ENCODE measurements around the gene PPIF. TPM values are rescaled to one million over a fixed set of nuclear protein-coding genes. Genes with fewer than 3 reads are reported as not detected.
A peak's percentile ranks its signal among the peaks of the same experiment; 100 is the strongest.

Gene PPIF
- total RNA-seq, 2 donors from 2014 or later, result 30.6 to 69.1 TPM

- H3K27ac ChIP-seq, result no peak overlapping the region
These were observed 46.8 kb downstream of the PPIF start for GRCh38 chr10:79393924-79394610.

GRCh38 chr10:79394664-79395063, 47.4 kb downstream of the PPIF start:
- intact Hi-C loops (cut with DNase I), result no loop called here
- Histone ChIP-seq H3K27me3 (replicated peaks; ENCODE audit: insufficient read depth) (no peaks in the 10 kb centered on the region), H3K4me1 (replicated peaks) (peaks cover 6% of the 10 kb centered on the region), H3K27ac (no peak overlapping the region), H3K36me3 (no peaks in the 10 kb centered on the region), H3K4me3 (no peak overlapping the region), H3K9me3 (no peaks in the 10 kb centered on the region)
- TF ChIP-seq POLR2A (IDR thresholded peaks at IDR 0.05) (no peak), CTCF (IDR thresholded peaks at IDR 0.05) (no peak), POLR2AphosphoS5 (IDR thresholded peaks at IDR 0.05) (no peak)
- DNase-seq (ENCODE audit: low spot score), result no peak
- WGBS, result 91% methylated on average over 5 of the region's 5 CpGs

More at GRCh38 chr10:79393924-79394610, 46.8 kb downstream of the PPIF start:
- Histone ChIP-seq H3K4me1 (replicated peaks) (peaks cover 6% of the 10 kb centered on the region), H3K36me3 (no peaks in the 10 kb centered on the region), H3K9me3 (no peaks in the 10 kb centered on the region), H3K4me3 (no peak overlapping the region), H3K27me3 (replicated peaks; ENCODE audit: insufficient read depth) (no peaks in the 10 kb centered on the region)
- TF ChIP-seq POLR2A (IDR thresholded peaks at IDR 0.05), result no peak
- TF ChIP-seq CTCF (IDR thresholded peaks at IDR 0.05), result no peak
- no peak for TF ChIP-seq POLR2AphosphoS5 (IDR thresholded peaks at IDR 0.05)
- intact Hi-C loops (cut with DNase I), result no loop called here
- 89% methylated on average over 17 of the region's 17 CpGs for WGBS
- DNase-seq (ENCODE audit: low spot score), result no peak

GRCh38 chr10:79396520-79396919, 49.3 kb downstream of the PPIF start:
- TF ChIP-seq POLR2A (IDR thresholded peaks at IDR 0.05), result no peak
- no peak for TF ChIP-seq CTCF (IDR thresholded peaks at IDR 0.05)
- no peak for TF ChIP-seq POLR2AphosphoS5 (IDR thresholded peaks at IDR 0.05)
- DNase-seq (ENCODE audit: low spot score), result no peak

GRCh38 chr10:79397051-79397450, 49.8 kb downstream of the PPIF start:
- TF ChIP-seq CTCF (IDR thresholded peaks at IDR 0.05), result no peak
- no peak for DNase-seq (ENCODE audit: low spot score)
- Histone ChIP-seq H3K9me3 (no peaks in the 10 kb centered on the region), H3K4me1 (replicated peaks) (peaks cover 24% of the 10 kb centered on the region), H3K27me3 (replicated peaks; ENCODE audit: insufficient read depth) (no peaks in the 10 kb centered on the region), H3K4me3 (no peak overlapping the region), H3K27ac (peak overlapping the region; percentile 80 to 88), H3K36me3 (no peaks in the 10 kb centered on the region)
- intact Hi-C loops (cut with DNase I), result no loop called here
- WGBS, result 71% methylated on average over 6 of the region's 6 CpGs

More at GRCh38 chr10:79396520-79396919, 49.3 kb downstream of the PPIF start:
- Histone ChIP-seq H3K27ac (peak overlapping the region in 1 of 2 donors; percentile 88), H3K4me3 (no peak overlapping the region), H3K27me3 (replicated peaks; ENCODE audit: insufficient read depth) (no peaks in the 10 kb centered on the region), H3K36me3 (no peaks in the 10 kb centered on the region), H3K9me3 (no peaks in the 10 kb centered on the region), H3K4me1 (replicated peaks) (peaks cover 23% of the 10 kb centered on the region)
- intact Hi-C loops (cut with DNase I), result no loop called here
- WGBS, result 77% methylated on average over 5 of the region's 5 CpGs
